ENCODE data around the gene CMC4. TPM values are rescaled to one million over a fixed set of nuclear protein-coding genes. Genes with fewer than 3 reads are reported as not detected.

Gene CMC4
- total and polyA plus RNA-seq, 5 donors from 2014 or later = 3.7 to 22.9 (median 18.8) TPM

Other genes starting within 250 kb of the CMC4 start
- not detected for gene SMIM9, start 236.5 kb downstream of the CMC4 start, total RNA-seq
- not detected for gene SMIM9, start 236.5 kb downstream of the CMC4 start, polyA plus RNA-seq
- gene F8A1, start 184.8 kb downstream of the CMC4 start, total RNA-seq = 24.8 TPM
- gene F8A1, start 184.8 kb downstream of the CMC4 start, polyA plus RNA-seq = 10 to 100 TPM; 17.6 to 50.2 (median 23.9) TPM
- 0.89 TPM for gene F8, start 48.4 kb downstream of the CMC4 start, total RNA-seq
- gene F8, start 48.4 kb downstream of the CMC4 start, polyA plus RNA-seq = 1 to 10 TPM; 4.1 to 7.3 (median 4.5) TPM
- 36.9 TPM for gene FUNDC2, start 44.3 kb downstream of the CMC4 start, total RNA-seq
- gene FUNDC2, start 44.3 kb downstream of the CMC4 start, polyA plus RNA-seq = 100 to 1,000 TPM; 165 to 185 (median 174) TPM
- 16.1 TPM for gene MTCP1, start within 50 bp of the CMC4 start, total RNA-seq
- gene MTCP1, start within 50 bp of the CMC4 start, polyA plus RNA-seq = 10 to 100 TPM; 23.5 to 30.6 (median 25.7) TPM
- gene BRCC3, start 372 bp upstream of the CMC4 start, total RNA-seq = 13.7 TPM
- 10 to 100 TPM; 22.3 to 26.8 (median 25.0) TPM for gene BRCC3, start 372 bp upstream of the CMC4 start, polyA plus RNA-seq
- 22.9 TPM for gene VBP1, start 145.3 kb upstream of the CMC4 start, total RNA-seq
- 100 to 1,000 TPM in 1 of 4 donors, 10 to 100 TPM in 3; 81.7 to 101 (median 88.6) TPM for gene VBP1, start 145.3 kb upstream of the CMC4 start, polyA plus RNA-seq
- 6.9 TPM for gene RAB39B, start 193.4 kb upstream of the CMC4 start, total RNA-seq
- 1 to 10 TPM; 6.4 to 10.0 (median 8.4) TPM for gene RAB39B, start 193.4 kb upstream of the CMC4 start, polyA plus RNA-seq